Esophagus squamous epithelium (tissue), 4 donors: ENCODE results near the gene IL12B.

Source experiments
- POLR2A ChIP-seq, 4 donors: fragments of 450-650 bp; IDR thresholded peaks; one replicate each; pipeline ENCODE4 v1.6.1; 2017; ENCODE audit warnings: antibody characterized with exemption in 4 of 4, mild to moderate bottlenecking in 4 of 4, moderate library complexity in 3 of 4
- TF ChIP-seq, protein P1 (sequence below), 6 experiments: fragments of 450-650 bp in 4 of 6; fragments of 200-600 bp in 2 of 6; sonication (generic) in 2 of 6; IDR thresholded peaks; one replicate each; pipeline ENCODE4 v1.5.1; 2016 to 2019; ENCODE audit warnings: antibody characterized with exemption in 6 of 6, mild to moderate bottlenecking in 4 of 6, moderate library complexity in 4 of 6

GRCh38 chr5:159322180-159322579, 8.1 kb downstream of the IL12B start:
- TF ChIP-seq, protein P1, sequence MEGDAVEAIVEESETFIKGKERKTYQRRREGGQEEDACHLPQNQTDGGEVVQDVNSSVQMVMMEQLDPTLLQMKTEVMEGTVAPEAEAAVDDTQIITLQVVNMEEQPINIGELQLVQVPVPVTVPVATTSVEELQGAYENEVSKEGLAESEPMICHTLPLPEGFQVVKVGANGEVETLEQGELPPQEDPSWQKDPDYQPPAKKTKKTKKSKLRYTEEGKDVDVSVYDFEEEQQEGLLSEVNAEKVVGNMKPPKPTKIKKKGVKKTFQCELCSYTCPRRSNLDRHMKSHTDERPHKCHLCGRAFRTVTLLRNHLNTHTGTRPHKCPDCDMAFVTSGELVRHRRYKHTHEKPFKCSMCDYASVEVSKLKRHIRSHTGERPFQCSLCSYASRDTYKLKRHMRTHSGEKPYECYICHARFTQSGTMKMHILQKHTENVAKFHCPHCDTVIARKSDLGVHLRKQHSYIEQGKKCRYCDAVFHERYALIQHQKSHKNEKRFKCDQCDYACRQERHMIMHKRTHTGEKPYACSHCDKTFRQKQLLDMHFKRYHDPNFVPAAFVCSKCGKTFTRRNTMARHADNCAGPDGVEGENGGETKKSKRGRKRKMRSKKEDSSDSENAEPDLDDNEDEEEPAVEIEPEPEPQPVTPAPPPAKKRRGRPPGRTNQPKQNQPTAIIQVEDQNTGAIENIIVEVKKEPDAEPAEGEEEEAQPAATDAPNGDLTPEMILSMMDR (IDR thresholded peaks at IDR 0.05), result no peak
- no peak for TF ChIP-seq POLR2A (IDR thresholded peaks at IDR 0.05)
